GM23338 (cell line): ENCODE results near the gene LIN54. TPM values are rescaled to one million over a fixed set of nuclear protein-coding genes. Genes with fewer than 3 reads are reported as not detected.

Experiments used
- ATAC-seq: fragments of 200-7000 bp; cut with Tn5 transposase; 3 replicates; pipeline ENCODE4 v1.9.1; 2020
- DNase-seq: peaks from one replicate; pipeline ENCODE4 v3.0.0-alpha.2; 2015; ENCODE audit warnings: low spot score
- H2AFZ ChIP-seq: fragments of 200-600 bp; sonication (generic); 2 replicates; pipeline ENCODE4 v1.8.0; 2016; ENCODE audit warnings: antibody characterized with exemption, mild to moderate bottlenecking, moderate library complexity
- H3F3A ChIP-seq: fragments of 200-600 bp; sonication (generic); replicated peaks from 2 replicates; pipeline ENCODE4 v1.8.0; 2017; ENCODE audit warnings: antibody characterized with exemption, mixed run types, low read depth
- H3K27ac ChIP-seq: fragments of 200-600 bp; sonication (generic); 2 replicates; pipeline ENCODE4 v1.6.1; 2016; ENCODE audit warnings: low read depth
- H3K27me3 ChIP-seq: fragments of 200-600 bp; sonication (generic); 2 replicates; pipeline ENCODE4 v1.8.0; 2016; ENCODE audit warnings: mild to moderate bottlenecking, mixed run types, moderate library complexity; ENCODE audit not compliant: insufficient read depth
- H3K36me3 ChIP-seq: fragments of 200-600 bp; sonication (generic); 2 replicates; pipeline ENCODE4 v1.8.0; 2016; ENCODE audit warnings: mild to moderate bottlenecking; ENCODE audit not compliant: insufficient read depth
- H3K4me1 ChIP-seq: fragments of 200-600 bp; sonication (generic); 2 replicates; pipeline ENCODE4 v1.8.0; 2016; ENCODE audit warnings: mild to moderate bottlenecking, moderate library complexity; ENCODE audit not compliant: insufficient read depth
- H3K4me2 ChIP-seq: fragments of 200-600 bp; sonication (generic); 2 replicates; pipeline ENCODE4 v1.7.1; 2017; ENCODE audit warnings: mixed run types
- H3K4me3 ChIP-seq: fragments of 200-600 bp; sonication (generic); 2 replicates; pipeline ENCODE4 v1.6.1; 2016; ENCODE audit warnings: mixed run types
- H3K79me2 ChIP-seq: fragments of 200-600 bp; sonication (generic); replicated peaks from 2 replicates; pipeline ENCODE4 v1.8.0; 2017; ENCODE audit warnings: mild to moderate bottlenecking; ENCODE audit not compliant: insufficient read depth
- H3K9me2 ChIP-seq: fragments of 200-600 bp; sonication (generic); 2 replicates; pipeline ENCODE4 v1.8.0; 2017; ENCODE audit not compliant: insufficient read depth
- H4K20me1 ChIP-seq: fragments of 200-600 bp; sonication (generic); replicated peaks from 2 replicates; pipeline ENCODE4 v1.8.0; 2017; ENCODE audit warnings: mild to moderate bottlenecking; ENCODE audit not compliant: insufficient read depth
- H3K27ac Mint-ChIP-seq: 2 replicates; pipeline ENCODE4 v1.8.0; 2020; ENCODE audit warnings: inconsistent platforms, mild to moderate bottlenecking, moderate library complexity, mixed read lengths
- H3K27me3 Mint-ChIP-seq: 3 replicates; pipeline ENCODE4 v1.8.0; 2022; ENCODE audit warnings: low read depth, mild to moderate bottlenecking, moderate library complexity, mixed read lengths, inconsistent platforms; ENCODE audit not compliant: insufficient read depth, poor library complexity
- H3K36me3 Mint-ChIP-seq: 3 replicates; pipeline ENCODE4 v1.8.0; 2021; ENCODE audit warnings: low read depth, mild to moderate bottlenecking, inconsistent platforms, moderate library complexity, mixed read lengths
- H3K4me1 Mint-ChIP-seq: 3 replicates; pipeline ENCODE4 v1.8.0; 2020; ENCODE audit warnings: mild to moderate bottlenecking, inconsistent platforms, mixed read lengths
- H3K4me3 Mint-ChIP-seq: 3 replicates; pipeline ENCODE4 v1.8.0; 2021; ENCODE audit warnings: moderate library complexity, mild to moderate bottlenecking, inconsistent platforms, mixed read lengths
- H3K9me3 Mint-ChIP-seq: 3 replicates; pipeline ENCODE4 v1.8.0; 2020; ENCODE audit warnings: moderate library complexity, mild to moderate bottlenecking, inconsistent platforms, mixed read lengths
- CREB1 ChIP-seq: fragments of 250-450 bp; sonication (Bioruptor Pico); IDR thresholded peaks from 2 replicates; pipeline ENCODE4 v1.5.0; 2020; ENCODE audit warnings: low read depth, mild to moderate bottlenecking, moderate library complexity
- CTCF ChIP-seq, 2 experiments: fragments of 200-600 bp in 1 of 2; sonication (generic) in 1 of 2; conservative IDR thresholded peaks; 2 replicates each; pipeline versions ENCODE4 v1.5.1 to v1.6.1; 2016 to 2017; ENCODE audit warnings: antibody characterized with exemption in 2 of 2, low read depth in 2 of 2, mild to moderate bottlenecking in 2 of 2, moderate library complexity in 1 of 2
- EZH2 ChIP-seq: fragments of 200-600 bp; sonication (generic); IDR thresholded peaks from one replicate; pipeline ENCODE4 v1.8.0; 2017; ENCODE audit warnings: antibody characterized with exemption, mild to moderate bottlenecking, low read depth; ENCODE audit not compliant: unreplicated experiment
- EZH2phosphoT487 ChIP-seq: fragments of 200-600 bp; sonication (generic); IDR thresholded peaks from one replicate; pipeline ENCODE4 v1.8.1; 2018; ENCODE audit warnings: antibody characterized with exemption; ENCODE audit not compliant: unreplicated experiment
- JUNB ChIP-seq: IDR thresholded peaks from one replicate; pipeline ENCODE4 v1.6.1; 2016; ENCODE audit warnings: antibody characterized with exemption; ENCODE audit not compliant: unreplicated experiment
- NANOG ChIP-seq: IDR thresholded peaks from 2 replicates; pipeline ENCODE4 v1.6.1; 2016; ENCODE audit warnings: antibody characterized with exemption, borderline replicate concordance
- POLR2AphosphoS5 ChIP-seq: IDR thresholded peaks from 2 replicates; pipeline ENCODE4 v1.6.1; 2016; ENCODE audit warnings: antibody characterized with exemption, low read depth
- REST ChIP-seq: IDR thresholded peaks from one replicate; pipeline ENCODE4 v1.6.1; 2018; ENCODE audit warnings: antibody characterized with exemption; ENCODE audit not compliant: unreplicated experiment
- STAT1 ChIP-seq: IDR thresholded peaks from one replicate; pipeline ENCODE4 v1.6.1; 2016; ENCODE audit warnings: antibody characterized with exemption; ENCODE audit not compliant: unreplicated experiment
- ZNF114 ChIP-seq: fragments of 250-450 bp; sonication (Bioruptor Pico); IDR thresholded peaks from 2 replicates; pipeline ENCODE4 v1.5.0; 2020; ENCODE audit warnings: mild to moderate bottlenecking, moderate library complexity
- ZNF331 ChIP-seq: fragments of 250-450 bp; sonication (Bioruptor Pico); IDR thresholded peaks from 2 replicates; pipeline ENCODE4 v1.5.0; 2020; ENCODE audit warnings: low read depth, mild to moderate bottlenecking, moderate library complexity
- polyA plus RNA-seq: library from polyadenylated mRNA; unstranded; fragments of >200 nt; fragmentation: Nextera tagmentation; extraction: Ambion mirVana; gene quantifications from 2 replicates; pipeline ENCODE4 v1.2.1, GENCODE V29; 2016
- total RNA-seq: library from RNA; depleted of rRNA; stranded (reverse); fragments of >200 nt; shearing (Covaris generic); gene quantifications from 2 replicates; pipeline ENCODE4 v1.2.3, GENCODE V29; 2014
- TF ChIP-seq, protein P1 (sequence below): IDR thresholded peaks from 2 replicates; pipeline ENCODE4 v1.6.1; 2016; ENCODE audit warnings: antibody characterized with exemption
- TF ChIP-seq, protein P2 (sequence below): fragments of 250-450 bp; sonication (Bioruptor Pico); IDR thresholded peaks from 2 replicates; pipeline ENCODE4 v1.5.0; 2020; ENCODE audit warnings: mild to moderate bottlenecking, moderate library complexity

The LIN54 gene
- total and polyA plus RNA-seq, 2 experiments from 2014 or later: 4.0 to 11.2 TPM

- no peak overlapping the region for H3K4me3 Mint-ChIP-seq
- no peak overlapping the region for H3K4me2 ChIP-seq
- TF ChIP-seq CTCF (conservative IDR thresholded peaks at IDR 0.05; ENCODE audit: low read depth in 2 of 2): no peak
- TF ChIP-seq JUNB: no peak
- TF ChIP-seq POLR2AphosphoS5: no peak
- TF ChIP-seq, protein P1, sequence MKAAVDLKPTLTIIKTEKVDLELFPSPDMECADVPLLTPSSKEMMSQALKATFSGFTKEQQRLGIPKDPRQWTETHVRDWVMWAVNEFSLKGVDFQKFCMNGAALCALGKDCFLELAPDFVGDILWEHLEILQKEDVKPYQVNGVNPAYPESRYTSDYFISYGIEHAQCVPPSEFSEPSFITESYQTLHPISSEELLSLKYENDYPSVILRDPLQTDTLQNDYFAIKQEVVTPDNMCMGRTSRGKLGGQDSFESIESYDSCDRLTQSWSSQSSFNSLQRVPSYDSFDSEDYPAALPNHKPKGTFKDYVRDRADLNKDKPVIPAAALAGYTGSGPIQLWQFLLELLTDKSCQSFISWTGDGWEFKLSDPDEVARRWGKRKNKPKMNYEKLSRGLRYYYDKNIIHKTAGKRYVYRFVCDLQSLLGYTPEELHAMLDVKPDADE: no peak
- no peak for TF ChIP-seq REST
- no peak for TF ChIP-seq EZH2
- no peak for TF ChIP-seq ZNF331 (CRISPR knock-in tag)
- no peak for TF ChIP-seq STAT1
- no peak for TF ChIP-seq NANOG
- no peak for TF ChIP-seq EZH2phosphoT487
- TF ChIP-seq ZNF114 (CRISPR knock-in tag): no peak
- TF ChIP-seq, protein P2, sequence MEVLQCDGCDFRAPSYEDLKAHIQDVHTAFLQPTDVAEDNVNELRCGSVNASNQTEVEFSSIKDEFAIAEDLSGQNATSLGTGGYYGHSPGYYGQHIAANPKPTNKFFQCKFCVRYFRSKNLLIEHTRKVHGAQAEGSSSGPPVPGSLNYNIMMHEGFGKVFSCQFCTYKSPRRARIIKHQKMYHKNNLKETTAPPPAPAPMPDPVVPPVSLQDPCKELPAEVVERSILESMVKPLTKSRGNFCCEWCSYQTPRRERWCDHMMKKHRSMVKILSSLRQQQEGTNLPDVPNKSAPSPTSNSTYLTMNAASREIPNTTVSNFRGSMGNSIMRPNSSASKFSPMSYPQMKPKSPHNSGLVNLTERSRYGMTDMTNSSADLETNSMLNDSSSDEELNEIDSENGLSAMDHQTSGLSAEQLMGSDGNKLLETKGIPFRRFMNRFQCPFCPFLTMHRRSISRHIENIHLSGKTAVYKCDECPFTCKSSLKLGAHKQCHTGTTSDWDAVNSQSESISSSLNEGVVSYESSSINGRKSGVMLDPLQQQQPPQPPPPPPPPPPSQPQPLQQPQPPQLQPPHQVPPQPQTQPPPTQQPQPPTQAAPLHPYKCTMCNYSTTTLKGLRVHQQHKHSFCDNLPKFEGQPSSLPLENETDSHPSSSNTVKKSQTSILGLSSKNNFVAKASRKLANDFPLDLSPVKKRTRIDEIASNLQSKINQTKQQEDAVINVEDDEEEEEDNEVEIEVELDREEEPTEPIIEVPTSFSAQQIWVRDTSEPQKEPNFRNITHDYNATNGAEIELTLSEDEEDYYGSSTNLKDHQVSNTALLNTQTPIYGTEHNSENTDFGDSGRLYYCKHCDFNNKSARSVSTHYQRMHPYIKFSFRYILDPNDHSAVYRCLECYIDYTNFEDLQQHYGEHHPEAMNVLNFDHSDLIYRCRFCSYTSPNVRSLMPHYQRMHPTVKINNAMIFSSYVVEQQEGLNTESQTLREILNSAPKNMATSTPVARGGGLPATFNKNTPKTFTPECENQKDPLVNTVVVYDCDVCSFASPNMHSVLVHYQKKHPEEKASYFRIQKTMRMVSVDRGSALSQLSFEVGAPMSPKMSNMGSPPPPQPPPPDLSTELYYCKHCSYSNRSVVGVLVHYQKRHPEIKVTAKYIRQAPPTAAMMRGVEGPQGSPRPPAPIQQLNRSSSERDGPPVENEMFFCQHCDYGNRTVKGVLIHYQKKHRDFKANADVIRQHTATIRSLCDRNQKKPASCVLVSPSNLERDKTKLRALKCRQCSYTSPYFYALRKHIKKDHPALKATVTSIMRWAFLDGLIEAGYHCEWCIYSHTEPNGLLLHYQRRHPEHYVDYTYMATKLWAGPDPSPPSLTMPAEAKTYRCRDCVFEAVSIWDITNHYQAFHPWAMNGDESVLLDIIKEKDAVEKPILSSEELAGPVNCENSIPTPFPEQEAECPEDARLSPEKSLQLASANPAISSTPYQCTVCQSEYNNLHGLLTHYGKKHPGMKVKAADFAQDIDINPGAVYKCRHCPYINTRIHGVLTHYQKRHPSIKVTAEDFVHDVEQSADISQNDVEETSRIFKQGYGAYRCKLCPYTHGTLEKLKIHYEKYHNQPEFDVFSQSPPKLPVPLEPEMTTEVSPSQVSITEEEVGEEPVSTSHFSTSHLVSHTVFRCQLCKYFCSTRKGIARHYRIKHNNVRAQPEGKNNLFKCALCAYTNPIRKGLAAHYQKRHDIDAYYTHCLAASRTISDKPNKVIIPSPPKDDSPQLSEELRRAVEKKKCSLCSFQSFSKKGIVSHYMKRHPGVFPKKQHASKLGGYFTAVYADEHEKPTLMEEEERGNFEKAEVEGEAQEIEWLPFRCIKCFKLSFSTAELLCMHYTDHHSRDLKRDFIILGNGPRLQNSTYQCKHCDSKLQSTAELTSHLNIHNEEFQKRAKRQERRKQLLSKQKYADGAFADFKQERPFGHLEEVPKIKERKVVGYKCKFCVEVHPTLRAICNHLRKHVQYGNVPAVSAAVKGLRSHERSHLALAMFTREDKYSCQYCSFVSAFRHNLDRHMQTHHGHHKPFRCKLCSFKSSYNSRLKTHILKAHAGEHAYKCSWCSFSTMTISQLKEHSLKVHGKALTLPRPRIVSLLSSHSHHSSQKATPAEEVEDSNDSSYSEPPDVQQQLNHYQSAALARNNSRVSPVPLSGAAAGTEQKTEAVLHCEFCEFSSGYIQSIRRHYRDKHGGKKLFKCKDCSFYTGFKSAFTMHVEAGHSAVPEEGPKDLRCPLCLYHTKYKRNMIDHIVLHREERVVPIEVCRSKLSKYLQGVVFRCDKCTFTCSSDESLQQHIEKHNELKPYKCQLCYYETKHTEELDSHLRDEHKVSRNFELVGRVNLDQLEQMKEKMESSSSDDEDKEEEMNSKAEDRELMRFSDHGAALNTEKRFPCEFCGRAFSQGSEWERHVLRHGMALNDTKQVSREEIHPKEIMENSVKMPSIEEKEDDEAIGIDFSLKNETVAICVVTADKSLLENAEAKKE (CRISPR knock-in tag): no peak
- TF ChIP-seq CREB1: no peak
- H3F3A ChIP-seq: no peaks in the 10 kb centered on the region
- no peaks in the 10 kb centered on the region for H3K27me3 ChIP-seq
- H3K27ac Mint-ChIP-seq: no peak overlapping the region
- no peaks in the 10 kb centered on the region for H3K4me1 Mint-ChIP-seq
- no peaks in the 10 kb centered on the region for H4K20me1 ChIP-seq
- no peaks in the 10 kb centered on the region for H3K36me3 Mint-ChIP-seq
- no peaks in the 10 kb centered on the region for H3K9me3 Mint-ChIP-seq
- no peak overlapping the region for H3K4me3 ChIP-seq
- no peaks in the 10 kb centered on the region for H3K9me2 ChIP-seq
- ATAC-seq (no peak), DNase-seq (no peak)
- H3K79me2 ChIP-seq: no peaks in the 10 kb centered on the region
- H3K27me3 Mint-ChIP-seq: no peaks in the 10 kb centered on the region
- H3K4me1 ChIP-seq: no peaks in the 10 kb centered on the region
- H3K27ac ChIP-seq: no peak overlapping the region
- no peak overlapping the region for H2AFZ ChIP-seq
- H3K36me3 ChIP-seq: no peaks in the 10 kb centered on the region
These were observed 56.4 kb downstream of the LIN54 start for GRCh38 chr4:82954212-82954611.
